Hepatocyte (in vitro differentiated cells): ENCODE measurements around the gene PLEKHD1. TPM values are rescaled to one million over a fixed set of nuclear protein-coding genes. Genes with fewer than 3 reads are reported as not detected.

Experiments used
- DNase-seq: peaks from one replicate; pipeline ENCODE4 v3.0.0-alpha.2; 2016; ENCODE audit warnings: low spot score
- H2AFZ ChIP-seq: fragments of 200-600 bp; sonication (generic); 2 replicates; pipeline ENCODE4 v1.6.0; 2016; ENCODE audit warnings: antibody characterized with exemption, mild to moderate bottlenecking
- H3K27ac ChIP-seq: fragments of 200-600 bp; sonication (generic); 2 replicates; pipeline ENCODE4 v1.5.1; 2016; ENCODE audit warnings: mild to moderate bottlenecking
- H3K27me3 ChIP-seq: fragments of 200-600 bp; sonication (generic); 2 replicates; pipeline ENCODE4 v1.6.1; 2016
- H3K36me3 ChIP-seq: fragments of 200-600 bp; sonication (generic); replicated peaks from 2 replicates; pipeline ENCODE4 v1.5.1; 2016; ENCODE audit warnings: low read depth; ENCODE audit not compliant: insufficient read depth
- H3K4me1 ChIP-seq: fragments of 200-600 bp; sonication (generic); 2 replicates; pipeline ENCODE4 v1.5.1; 2016; ENCODE audit warnings: mild to moderate bottlenecking, moderate library complexity; ENCODE audit not compliant: insufficient read depth
- H3K4me2 ChIP-seq: fragments of 200-600 bp; sonication (generic); 2 replicates; pipeline ENCODE4 v1.6.0; 2016
- H3K4me3 ChIP-seq: fragments of 200-600 bp; sonication (generic); 2 replicates; pipeline ENCODE4 v1.5.1; 2016; ENCODE audit warnings: mild to moderate bottlenecking
- H3K79me2 ChIP-seq: fragments of 200-600 bp; sonication (generic); 2 replicates; pipeline ENCODE4 v1.6.0; 2017; ENCODE audit warnings: mild to moderate bottlenecking
- H3K9me2 ChIP-seq: fragments of 200-600 bp; sonication (generic); replicated peaks from 2 replicates; pipeline ENCODE4 v1.6.0; 2017; ENCODE audit warnings: mild to moderate bottlenecking; ENCODE audit not compliant: insufficient read depth
- H3K9me3 ChIP-seq: fragments of 200-600 bp; sonication (generic); 2 replicates; pipeline ENCODE4 v1.5.1; 2016; ENCODE audit warnings: low read depth, mild to moderate bottlenecking
- H4K20me1 ChIP-seq: fragments of 200-600 bp; sonication (generic); 2 replicates; pipeline ENCODE4 v1.6.0; 2016; ENCODE audit warnings: mild to moderate bottlenecking; ENCODE audit not compliant: insufficient read depth, poor library complexity, severe bottlenecking
- EZH2 ChIP-seq: fragments of 200-600 bp; sonication (generic); IDR thresholded peaks from 2 replicates; pipeline ENCODE4 v1.6.1; 2016; ENCODE audit warnings: antibody characterized with exemption, mild to moderate bottlenecking, borderline replicate concordance
- EZH2phosphoT487 ChIP-seq: fragments of 200-600 bp; sonication (generic); IDR thresholded peaks from one replicate; pipeline ENCODE4 v1.6.1; 2018; ENCODE audit warnings: antibody characterized with exemption, mild to moderate bottlenecking, low read depth, moderate library complexity; ENCODE audit not compliant: unreplicated experiment, severe bottlenecking
- WGBS: methylation state at CpG from one replicate; pipeline ENCODE4 v1.1.6; 2016; ENCODE audit warnings: low lambda C conversion rate; ENCODE audit errors: missing lambda C conversion rate; 5-methylcytosine and 5-hydroxymethylcytosine counted together
- polyA plus RNA-seq: library from polyadenylated mRNA; unstranded; fragments of >200 nt; fragmentation: Nextera tagmentation; extraction: Ambion mirVana; gene quantifications from 2 replicates; pipeline ENCODE4 v1.2.1, GENCODE V29; 2016
- total RNA-seq: library from RNA; depleted of rRNA; stranded (reverse); fragments of >200 nt; gene quantifications from 2 replicates; pipeline ENCODE4 v1.2.3, GENCODE V29; 2014
- TF ChIP-seq, protein P1 (sequence below): fragments of 200-600 bp; sonication (generic); IDR thresholded peaks from 2 replicates; pipeline ENCODE4 v1.5.1; 2016; ENCODE audit warnings: antibody characterized with exemption, mild to moderate bottlenecking; ENCODE audit not compliant: poor library complexity

The PLEKHD1 gene
- total and polyA plus RNA-seq, 2 experiments from 2014 or later: not detected

DNA sequence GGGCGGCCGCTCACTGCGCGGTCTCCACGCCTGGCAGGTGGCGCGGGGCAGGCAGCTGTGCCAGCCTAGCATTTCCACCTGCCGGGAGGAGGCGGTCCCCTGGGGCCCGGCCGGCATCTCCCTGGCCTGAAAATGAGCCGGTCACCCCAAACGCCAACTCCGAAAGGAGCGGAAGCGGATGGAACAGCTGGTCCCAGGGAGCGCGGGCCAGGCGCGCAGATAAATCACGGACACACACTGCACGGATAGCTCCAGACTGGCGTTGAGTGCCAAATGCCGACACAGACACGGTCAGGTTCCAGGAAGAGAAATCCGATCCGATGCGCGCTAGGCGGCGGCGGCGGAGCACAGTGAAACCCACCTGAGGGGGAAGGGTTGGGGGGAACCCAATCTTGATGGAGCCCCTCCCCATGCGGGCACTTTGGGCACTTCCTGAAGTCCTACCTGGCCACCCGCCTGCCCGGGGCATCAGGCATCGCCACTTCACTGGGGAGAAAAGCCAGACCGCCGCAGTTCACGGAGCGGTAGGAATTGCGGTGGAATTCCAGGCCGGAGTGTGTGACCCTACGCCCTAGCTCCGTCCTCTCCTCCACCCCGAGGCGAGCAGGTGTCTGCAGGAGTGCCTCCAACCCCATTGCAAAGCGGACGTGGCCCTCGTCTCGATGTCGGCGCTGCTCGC is 624 bp upstream of the PLEKHD1 start:
- H3K36me3 ChIP-seq: no peaks in the 10 kb centered on the region
- no peaks in the 10 kb centered on the region for H3K9me2 ChIP-seq
- H3K4me2 ChIP-seq: peak overlapping the region; percentile 94
- peaks cover 16% of the 10 kb centered on the region for H3K4me1 ChIP-seq
- no peaks in the 10 kb centered on the region for H4K20me1 ChIP-seq
- no peaks in the 10 kb centered on the region for H3K9me3 ChIP-seq
- WGBS: 5% methylated on average over 42 of the region's 54 CpGs
- H3K79me2 ChIP-seq: no peaks in the 10 kb centered on the region
- no peak overlapping the region for H3K27ac ChIP-seq
- DNase-seq: peak; percentile 32
- H2AFZ ChIP-seq: peak overlapping the region; percentile 35
- TF ChIP-seq, protein P1, sequence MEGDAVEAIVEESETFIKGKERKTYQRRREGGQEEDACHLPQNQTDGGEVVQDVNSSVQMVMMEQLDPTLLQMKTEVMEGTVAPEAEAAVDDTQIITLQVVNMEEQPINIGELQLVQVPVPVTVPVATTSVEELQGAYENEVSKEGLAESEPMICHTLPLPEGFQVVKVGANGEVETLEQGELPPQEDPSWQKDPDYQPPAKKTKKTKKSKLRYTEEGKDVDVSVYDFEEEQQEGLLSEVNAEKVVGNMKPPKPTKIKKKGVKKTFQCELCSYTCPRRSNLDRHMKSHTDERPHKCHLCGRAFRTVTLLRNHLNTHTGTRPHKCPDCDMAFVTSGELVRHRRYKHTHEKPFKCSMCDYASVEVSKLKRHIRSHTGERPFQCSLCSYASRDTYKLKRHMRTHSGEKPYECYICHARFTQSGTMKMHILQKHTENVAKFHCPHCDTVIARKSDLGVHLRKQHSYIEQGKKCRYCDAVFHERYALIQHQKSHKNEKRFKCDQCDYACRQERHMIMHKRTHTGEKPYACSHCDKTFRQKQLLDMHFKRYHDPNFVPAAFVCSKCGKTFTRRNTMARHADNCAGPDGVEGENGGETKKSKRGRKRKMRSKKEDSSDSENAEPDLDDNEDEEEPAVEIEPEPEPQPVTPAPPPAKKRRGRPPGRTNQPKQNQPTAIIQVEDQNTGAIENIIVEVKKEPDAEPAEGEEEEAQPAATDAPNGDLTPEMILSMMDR: no peak
- no peak for TF ChIP-seq EZH2phosphoT487
- peak; percentile 83 for TF ChIP-seq EZH2
- H3K4me3 ChIP-seq: peak overlapping the region; percentile 42
- peaks cover 69% of the 10 kb centered on the region for H3K27me3 ChIP-seq

DNA sequence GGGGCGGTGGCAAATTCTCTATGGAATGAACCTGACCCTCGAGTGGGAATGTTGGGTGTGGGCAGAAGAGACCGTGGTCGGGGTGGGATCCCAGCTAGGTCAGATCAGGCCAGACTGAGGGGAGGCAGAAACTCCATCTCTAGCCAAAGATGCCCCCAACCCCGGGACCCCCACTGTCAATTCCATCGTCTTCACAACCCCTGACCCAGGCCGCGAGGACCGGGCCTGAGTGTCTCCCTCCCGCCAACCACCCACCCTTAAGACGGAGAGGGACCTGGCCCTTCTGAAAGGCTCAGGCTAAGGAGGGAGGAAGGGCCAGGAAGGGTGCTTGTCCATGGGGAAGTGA is 760 bp downstream of the PLEKHD1 start:
- peak overlapping the region; percentile 94 for H3K4me2 ChIP-seq
- 80% methylated on average over 9 of the region's 11 CpGs for WGBS
- H3K4me1 ChIP-seq: peaks cover 16% of the 10 kb centered on the region
- H4K20me1 ChIP-seq: no peaks in the 10 kb centered on the region
- no peak overlapping the region for H3K4me3 ChIP-seq
- DNase-seq: no peak
- H3K79me2 ChIP-seq: no peaks in the 10 kb centered on the region
- no peak overlapping the region for H3K27ac ChIP-seq
- TF ChIP-seq EZH2: no peak
- TF ChIP-seq EZH2phosphoT487: no peak
- TF ChIP-seq, protein P1: no peak
- no peaks in the 10 kb centered on the region for H3K36me3 ChIP-seq
- no peaks in the 10 kb centered on the region for H3K9me2 ChIP-seq
- no peak overlapping the region for H2AFZ ChIP-seq
- peaks cover 69% of the 10 kb centered on the region for H3K27me3 ChIP-seq
- H3K9me3 ChIP-seq: no peaks in the 10 kb centered on the region

GRCh38 chr14:69485701-69486100 is 1.2 kb downstream of the PLEKHD1 start:
- H3K27me3 ChIP-seq: peaks cover 69% of the 10 kb centered on the region
- H3K27ac ChIP-seq: no peak overlapping the region
- H3K9me2 ChIP-seq: no peaks in the 10 kb centered on the region
- TF ChIP-seq, protein P1: no peak
- no peak for TF ChIP-seq EZH2phosphoT487
- no peak for TF ChIP-seq EZH2
- peaks cover 16% of the 10 kb centered on the region for H3K4me1 ChIP-seq
- H3K4me3 ChIP-seq: no peak overlapping the region
- no peaks in the 10 kb centered on the region for H4K20me1 ChIP-seq
- WGBS: 84% methylated on average over 6 of the region's 6 CpGs
- no peak overlapping the region for H3K4me2 ChIP-seq
- H3K9me3 ChIP-seq: no peaks in the 10 kb centered on the region
- H3K79me2 ChIP-seq: no peaks in the 10 kb centered on the region
- no peaks in the 10 kb centered on the region for H3K36me3 ChIP-seq
- no peak for DNase-seq
- H2AFZ ChIP-seq: no peak overlapping the region
